GM12878 (cell line): Measurements from ENCODE around the gene NAT8. TPM values are rescaled to one million over a fixed set of nuclear protein-coding genes. Genes with fewer than 3 reads are reported as not detected.

Experiments
- ATAC-seq: fragments of 200-7000 bp; cut with Tn5 transposase; 3 replicates; pipeline ENCODE4 v1.9.1; 2020; ENCODE audit warnings: mild to moderate bottlenecking, moderate library complexity
- BruUV-seq: library from RNA; stranded (reverse); fragments of 400-500 nt; replicated peaks from 2 replicates; lab custom pipeline; 2021; lab: Mats Ljungman, UMichigan
- CTCF ChIA-PET: fragments of 300-600 bp; sonication (Branson Sonifier 250); formaldehyde crosslinking; extraction: SDS; loops from one replicate; lab custom pipeline; 2021; ENCODE audit warnings: inconsistent platforms; lab: Yijun Ruan, JAX
- POLR2A ChIA-PET: fragments of 350-600 bp; formaldehyde crosslinking; extraction: SDS; loops from one replicate; lab custom pipeline; 2021; ENCODE audit warnings: inconsistent platforms; lab: Charles Lee
- RAD21 ChIA-PET: fragments of 300-600 bp; sonication (Branson Sonifier 250); formaldehyde crosslinking; loops from one replicate; lab custom pipeline; 2023; ENCODE audit warnings: antibody characterized with exemption; ENCODE audit not compliant: unreplicated experiment; lab: Charles Lee
- SMC1A ChIA-PET: fragments of 300-600 bp; sonication (Branson Sonifier 250); formaldehyde crosslinking; loops from one replicate; lab custom pipeline; 2023; ENCODE audit not compliant: unreplicated experiment, uncharacterized antibody; lab: Charles Lee
- DNase-seq: peaks from one replicate; pipeline ENCODE4 v3.0.0-alpha.2; 2011; ENCODE audit warnings: low read depth, low spot score
- FAIRE-seq: peaks from 3 replicates; lab custom pipeline; 2011; peaks lifted over from hg19 to GRCh38; lab: Jason Lieb, UNC
- H2AFZ ChIP-seq: 2 replicates; pipeline ENCODE4 v1.6.0; 2011; ENCODE audit warnings: low read depth, low read length, control low read depth; ENCODE audit not compliant: control insufficient read depth
- H3K27ac ChIP-seq: 2 replicates; pipeline ENCODE4 v1.5.1; 2011; ENCODE audit warnings: control low read depth; ENCODE audit not compliant: control insufficient read depth, insufficient read depth
- H3K27me3 ChIP-seq, 2 experiments: replicated peaks in 1 of 2; 2 replicates each; pipeline versions ENCODE4 v1.6.0 to v1.6.1; 2011; ENCODE audit warnings: low read length in 1 of 2; ENCODE audit not compliant: control insufficient read depth in 2 of 2, insufficient read depth in 2 of 2
- H3K36me3 ChIP-seq, 2 experiments: 2 replicates each; pipeline ENCODE4 v1.5.1; 2011; ENCODE audit warnings: low read length in 1 of 2; ENCODE audit not compliant: control insufficient read depth in 2 of 2, insufficient read depth in 2 of 2
- H3K4me1 ChIP-seq: 2 replicates; pipeline ENCODE4 v1.6.1; 2011; ENCODE audit warnings: mild to moderate bottlenecking, low read length, moderate library complexity, mixed read lengths; ENCODE audit not compliant: control insufficient read depth, insufficient read depth
- H3K4me2 ChIP-seq: 2 replicates; pipeline ENCODE4 v1.6.0; 2011; ENCODE audit warnings: control low read depth; ENCODE audit not compliant: control insufficient read depth, insufficient read depth
- H3K4me3 ChIP-seq: fragments of 200-600 bp; sonication (generic); 2 replicates; pipeline ENCODE4 v1.5.1; 2016
- H3K79me2 ChIP-seq: 2 replicates; pipeline ENCODE4 v1.6.0; 2011; ENCODE audit warnings: low read length; ENCODE audit not compliant: control insufficient read depth, insufficient read depth
- H3K9ac ChIP-seq: 2 replicates; pipeline ENCODE4 v1.8.0; 2011; ENCODE audit warnings: low read length, control low read depth, mixed read lengths; ENCODE audit not compliant: control insufficient read depth, insufficient read depth
- H3K9me3 ChIP-seq: replicated peaks from 3 replicates; pipeline ENCODE4 v1.5.1; 2011; ENCODE audit warnings: mild to moderate bottlenecking, low read length; ENCODE audit not compliant: control insufficient read depth, insufficient read depth
- H4K20me1 ChIP-seq: 2 replicates; pipeline ENCODE4 v1.6.0; 2011; ENCODE audit not compliant: control insufficient read depth, insufficient read depth
- ATF2 ChIP-seq: IDR thresholded peaks from 2 replicates; pipeline ENCODE4 v1.6.1; 2012; ENCODE audit warnings: low read length, inconsistent platforms
- ATF7 ChIP-seq: fragments of 450-650 bp; IDR thresholded peaks from 2 replicates; pipeline ENCODE4 v1.6.1; 2016; ENCODE audit warnings: low read depth, mild to moderate bottlenecking
- NFIC ChIP-seq: IDR thresholded peaks from 2 replicates; pipeline ENCODE4 v1.6.1; 2012; ENCODE audit warnings: low read depth, mild to moderate bottlenecking, inconsistent platforms, low read length, moderate library complexity
- NFXL1 ChIP-seq: fragments of 450-650 bp; IDR thresholded peaks from 2 replicates; pipeline ENCODE4 v1.6.1; 2017; ENCODE audit warnings: antibody characterized with exemption, mild to moderate bottlenecking, borderline replicate concordance
- NFYB ChIP-seq: IDR thresholded peaks from 2 replicates; pipeline ENCODE4 v1.6.1; 2011; ENCODE audit warnings: low read depth, mild to moderate bottlenecking, low read length, improper control_type of control experiment, moderate library complexity; ENCODE audit not compliant: insufficient read depth
- NR2C2 ChIP-seq: IDR thresholded peaks from 2 replicates; pipeline ENCODE4 v1.6.1; 2011; ENCODE audit warnings: borderline replicate concordance, low read depth; ENCODE audit not compliant: control insufficient read depth, insufficient read length
- RELB ChIP-seq: fragments of 450-650 bp; IDR thresholded peaks from 2 replicates; pipeline ENCODE4 v1.6.1; 2017; ENCODE audit warnings: low read depth, mild to moderate bottlenecking, moderate library complexity
- SIX5 ChIP-seq: IDR thresholded peaks from 2 replicates; pipeline ENCODE4 v1.6.1; 2011; ENCODE audit warnings: mild to moderate bottlenecking, low read depth, low read length, moderate library complexity; ENCODE audit not compliant: severe bottlenecking
- SUZ12 ChIP-seq: fragments of 200-600 bp; sonication (generic); IDR thresholded peaks from one replicate; pipeline ENCODE4 v1.6.1; 2018; ENCODE audit warnings: antibody characterized with exemption, mild to moderate bottlenecking; ENCODE audit not compliant: unreplicated experiment
- USF1 ChIP-seq: IDR thresholded peaks from 2 replicates; pipeline ENCODE4 v1.6.1; 2011; ENCODE audit warnings: borderline replicate concordance, low read depth, mild to moderate bottlenecking, moderate library complexity, mixed read lengths, low read length; ENCODE audit not compliant: insufficient read depth; ENCODE audit errors: extremely low read length
- YY1 ChIP-seq: IDR thresholded peaks from 2 replicates; pipeline ENCODE4 v1.6.1; 2011; ENCODE audit warnings: low read depth, mild to moderate bottlenecking, low read length
- ZBTB4 ChIP-seq: fragments of 450-650 bp; formaldehyde crosslinking; IDR thresholded peaks from 2 replicates; pipeline ENCODE4 v1.4.0; 2022; ENCODE audit warnings: mild to moderate bottlenecking, moderate library complexity
- WGBS: methylation state at CpG from one replicate; pipeline ENCODE4 v1.1.6; 2016; ENCODE audit warnings: low lambda C conversion rate; ENCODE audit not compliant: insufficient replicate concordance, insufficient coverage; ENCODE audit errors: missing lambda C conversion rate; 5-methylcytosine and 5-hydroxymethylcytosine counted together
- in situ Hi-C: fragments of 300-500 bp; cut with MboI; formaldehyde crosslinking; loops from 9 replicates; pipeline ENCODE4 v1.14.3; 2018; ENCODE audit warnings: mixed read lengths
- intact Hi-C: fragments of 100-400 bp; cut with micrococcal nuclease; formaldehyde crosslinking; loops from one replicate; pipeline ENCODE4 v1.14.2; 2022; ENCODE audit not compliant: unreplicated experiment
- polyA plus RNA-seq, 11 experiments: library from polyadenylated mRNA; depleted of rRNA in 4 of 11; unstranded in 6 of 11; stranded (reverse) in 5 of 11; fragments of >200 nt; fragmentation: Nextera tagmentation in 4 of 11; fragmentation: Illumina TruSeq in 1 of 11; extraction: Ambion mirVana in 4 of 11; extraction: Trizol in 1 of 11; gene quantifications; 1 replicate in 1 of 11; 2 replicates in 10 of 11; pipeline versions ENCODE4 v1.2.1 to v1.2.3, GENCODE V29; 2011 to 2016; ENCODE audit warnings: inconsistent platforms in 2 of 11, missing spikeins in 2 of 11, low read depth in 1 of 11
- total RNA-seq, 4 experiments: library from RNA; depleted of rRNA in 3 of 4; stranded (reverse); fragments of >200 nt in 3 of 4; fragmentation: Illumina TruSeq in 1 of 4; extraction: Trizol in 1 of 4; gene quantifications; 2 replicates each; pipeline versions ENCODE4 v1.2.1 to v1.2.3, GENCODE V29; 2013 to 2021

The NAT8 gene
- total and polyA plus RNA-seq, 10 of the 15 experiments (the other 5 are each of a cell fraction or from before 2014, with no cell fraction given), result not detected

- CTCF ChIA-PET, result no interaction called here
- TF ChIP-seq ATF7 (no peak), SUZ12 (no peak), NFXL1 (no peak), YY1 (no peak), NR2C2 (no peak), SIX5 (no peak), NFYB (no peak), ZBTB4 (CRISPR knock-in tag) (no peak), NFIC (no peak), USF1 (no peak), RELB (no peak), ATF2 (no peak)
These were observed 43.7 kb upstream of the NAT8 start for GRCh38 chr2:73685764-73686438.

More at GRCh38 chr2:73685764-73686438, 43.7 kb upstream of the NAT8 start:
- Histone ChIP-seq H3K79me2 (no peaks in the 10 kb centered on the region), H4K20me1 (no peaks in the 10 kb centered on the region), H3K9me3 (no peaks in the 10 kb centered on the region; the same call in 2 of the 3 replicates), H3K4me2 (no peak overlapping the region), H3K9ac (no peak overlapping the region), H3K4me1 (no peaks in the 10 kb centered on the region), H3K36me3 (no peaks in the 10 kb centered on the region), H2AFZ (no peak overlapping the region), H3K4me3 (no peak overlapping the region), H3K27me3 (no peaks in the 10 kb centered on the region), H3K27ac (no peak overlapping the region)
- ATAC-seq (no peak), FAIRE-seq (no peak), DNase-seq (no peak)
- ChIA-PET SMC1A (no interaction called here), RAD21 (no interaction called here), POLR2A (no interaction called here)
- BruUV-seq, result no TSS peak
- WGBS, result 19% methylated on average over 3 of the region's 4 CpGs
- in situ Hi-C loops (no loop called here), intact Hi-C loops (loop anchor here (10.0 kb wide), 2 partner anchors 139 to 459 kb away; partner anchors contain the start of genes BOLA3 and STAMBP)
